Activated CD4-positive, alpha-beta T cell treated with anti-CD3 and anti-CD28 coated beads, Interleukin-2, amount 10 ng/mL, durations not matched to agents 24 days and 14 days (primary cell): Measurements from ENCODE around the gene SYNE2. TPM values are rescaled to one million over a fixed set of nuclear protein-coding genes. Genes with fewer than 3 reads are reported as not detected.

ENCODE experiments used
- DNase-seq: peaks from one replicate; pipeline ENCODE4 v3.0.0; 2022
- H3K27ac Mint-ChIP-seq: one replicate; pipeline ENCODE4 v1.8.0; 2022; ENCODE audit warnings: mild to moderate bottlenecking, mixed read lengths
- H3K27me3 Mint-ChIP-seq: one replicate; pipeline ENCODE4 v1.8.0; 2022; ENCODE audit warnings: mixed read lengths
- H3K36me3 Mint-ChIP-seq: one replicate; pipeline ENCODE4 v1.8.0; 2022; ENCODE audit warnings: low read depth, mild to moderate bottlenecking, mixed read lengths
- H3K4me1 Mint-ChIP-seq: one replicate; pipeline ENCODE4 v1.8.0; 2021; ENCODE audit warnings: mixed read lengths
- H3K4me3 Mint-ChIP-seq: one replicate; pipeline ENCODE4 v1.8.0; 2022; ENCODE audit warnings: mild to moderate bottlenecking, moderate library complexity, mixed read lengths
- H3K9me3 Mint-ChIP-seq: one replicate; pipeline ENCODE4 v1.8.0; 2021; ENCODE audit warnings: mixed read lengths
- intact Hi-C: fragments of 100-400 bp; cut with micrococcal nuclease; formaldehyde crosslinking; loops from one replicate; pipeline ENCODE4 v1.15.1; 2023
- total RNA-seq: library from RNA; stranded (reverse); gene quantifications from 2 replicates; pipeline ENCODE4 v1.2.3, GENCODE V29; 2022

The SYNE2 gene
- total RNA-seq, 1 donor from 2014 or later, result 22.4 TPM

DNA sequence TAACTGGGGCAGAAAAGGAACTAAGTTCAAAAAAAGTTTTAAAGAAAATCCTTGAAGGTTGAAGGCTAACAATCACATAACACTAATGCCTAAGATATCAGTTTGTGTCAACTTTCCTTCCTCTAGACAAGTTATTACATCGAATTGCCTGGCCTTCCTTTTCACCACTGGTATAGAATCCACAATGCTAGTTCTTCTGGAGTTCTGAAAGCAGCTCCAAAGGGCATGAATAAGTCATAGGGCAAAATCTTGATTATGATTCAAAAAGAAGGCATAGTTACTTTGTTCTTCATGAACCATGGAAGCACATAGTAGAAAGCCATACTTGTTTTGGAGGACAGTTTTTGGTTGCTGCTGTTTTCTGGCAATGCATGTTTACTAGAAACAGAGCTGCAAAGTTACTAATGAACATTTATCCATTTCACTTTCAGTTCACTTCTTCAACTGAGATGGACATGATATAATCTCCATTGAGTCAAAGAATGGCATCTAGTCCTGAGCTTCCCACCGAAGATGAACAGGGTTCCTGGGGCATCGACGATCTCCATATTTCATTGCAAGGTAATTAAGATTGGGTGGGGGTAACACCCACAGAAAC, 56.0 kb downstream of the SYNE2 start:
- Mint-ChIP-seq H3K36me3 (peaks cover 16% of the 10 kb centered on the region), H3K9me3 (no peaks in the 10 kb centered on the region), H3K4me1 (peaks cover 28% of the 10 kb centered on the region), H3K4me3 (peak overlapping the region; percentile 38), H3K27ac (no peak overlapping the region), H3K27me3 (no peaks in the 10 kb centered on the region)
- intact Hi-C loops, result no loop called here
- DNase-seq, result no peak

GRCh38 chr14:63909984-63910383, 57.2 kb downstream of the SYNE2 start:
- Mint-ChIP-seq H3K9me3 (no peaks in the 10 kb centered on the region), H3K27ac (no peak overlapping the region), H3K4me1 (peaks cover 25% of the 10 kb centered on the region), H3K27me3 (no peaks in the 10 kb centered on the region), H3K36me3 (peaks cover 20% of the 10 kb centered on the region), H3K4me3 (no peak overlapping the region)
- intact Hi-C loops, result no loop called here
- no peak for DNase-seq

GRCh38 chr14:63910583-63911363, 58.0 kb downstream of the SYNE2 start:
- Mint-ChIP-seq H3K4me3 (no peak overlapping the region), H3K27ac (peak overlapping the region; percentile 17)
- intact Hi-C loops, result no loop called here

DNA sequence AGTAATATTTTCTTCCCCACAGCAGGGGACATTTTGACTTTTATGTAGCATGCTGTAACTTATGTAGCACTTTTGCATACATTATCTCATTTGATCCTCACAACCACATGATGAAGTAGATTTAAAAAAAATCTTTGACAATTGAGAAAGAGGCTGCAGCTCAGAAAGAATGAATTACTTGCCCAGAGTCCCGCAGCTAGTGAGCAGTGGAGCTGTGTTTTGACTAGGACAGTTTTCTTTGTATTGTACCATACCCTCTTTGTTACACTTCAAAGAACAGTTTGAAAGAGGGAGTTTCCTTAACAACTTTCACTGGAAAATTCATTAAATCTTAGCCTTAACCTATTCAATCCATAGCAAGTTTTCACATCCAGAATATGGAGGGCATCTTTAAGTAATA, 58.6 kb downstream of the SYNE2 start:
- Mint-ChIP-seq H3K27ac (no peak overlapping the region), H3K4me1 (peaks cover 25% of the 10 kb centered on the region), H3K9me3 (no peaks in the 10 kb centered on the region), H3K36me3 (peaks cover 20% of the 10 kb centered on the region), H3K27me3 (no peaks in the 10 kb centered on the region), H3K4me3 (no peak overlapping the region)
- DNase-seq, result no peak
- intact Hi-C loops, result no loop called here

More at GRCh38 chr14:63910583-63911363, 58.0 kb downstream of the SYNE2 start:
- Mint-ChIP-seq H3K9me3 (no peaks in the 10 kb centered on the region), H3K4me1 (peaks cover 25% of the 10 kb centered on the region), H3K27me3 (no peaks in the 10 kb centered on the region), H3K36me3 (peaks cover 18% of the 10 kb centered on the region)
- DNase-seq, result no peak

DNA sequence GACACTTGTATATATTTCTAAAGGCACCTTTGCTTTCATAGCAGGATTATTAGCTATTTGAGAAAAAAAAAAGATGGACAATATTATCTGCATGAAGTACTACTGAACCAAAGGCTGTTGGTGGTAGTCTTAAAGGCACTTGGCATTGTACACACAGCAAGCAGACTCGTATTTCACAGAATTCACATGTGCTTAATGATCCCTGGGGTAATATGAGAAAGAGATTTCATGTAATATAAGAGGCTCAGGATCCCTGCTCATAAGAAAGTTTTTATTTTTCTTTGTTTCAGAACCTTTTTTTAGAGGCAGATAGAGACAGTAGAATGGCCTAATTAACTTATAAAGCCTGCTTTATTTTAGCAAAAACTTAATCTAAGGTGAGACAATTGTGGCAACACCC, 59.5 kb downstream of the SYNE2 start:
- peaks cover 20% of the 10 kb centered on the region for H3K36me3 Mint-ChIP-seq
- no peaks in the 10 kb centered on the region for H3K27me3 Mint-ChIP-seq
- no peak overlapping the region for H3K4me3 Mint-ChIP-seq
- peaks cover 25% of the 10 kb centered on the region for H3K4me1 Mint-ChIP-seq
- H3K27ac Mint-ChIP-seq, result no peak overlapping the region
- no peaks in the 10 kb centered on the region for H3K9me3 Mint-ChIP-seq
- no peak for DNase-seq
- intact Hi-C loops, result no loop called here

GRCh38 chr14:63918411-63918810, 65.6 kb downstream of the SYNE2 start:
- Mint-ChIP-seq H3K9me3 (no peaks in the 10 kb centered on the region), H3K4me3 (no peak overlapping the region), H3K36me3 (peaks cover 13% of the 10 kb centered on the region), H3K4me1 (peaks cover 3% of the 10 kb centered on the region), H3K27me3 (no peaks in the 10 kb centered on the region), H3K27ac (no peak overlapping the region)
- intact Hi-C loops, result no loop called here
- DNase-seq, result no peak

- no peak overlapping the region for H3K27ac Mint-ChIP-seq
- no peak overlapping the region for H3K4me3 Mint-ChIP-seq
- intact Hi-C loops, result no loop called here
- H3K4me1 Mint-ChIP-seq, result no peaks in the 10 kb centered on the region
- peaks cover 24% of the 10 kb centered on the region for H3K36me3 Mint-ChIP-seq
- H3K9me3 Mint-ChIP-seq, result peaks cover 8% of the 10 kb centered on the region
- H3K27me3 Mint-ChIP-seq, result no peaks in the 10 kb centered on the region
- DNase-seq, result no peak
Observed at GRCh38 chr14:63922696-63923421, 70.1 kb downstream of the SYNE2 start.

- Mint-ChIP-seq H3K27ac (no peak overlapping the region), H3K27me3 (no peaks in the 10 kb centered on the region), H3K36me3 (peaks cover 27% of the 10 kb centered on the region), H3K9me3 (peaks cover 8% of the 10 kb centered on the region), H3K4me3 (no peak overlapping the region), H3K4me1 (no peaks in the 10 kb centered on the region)
- DNase-seq, result no peak
- intact Hi-C loops, result no loop called here
Observed at GRCh38 chr14:63923422-63923752, 70.6 kb downstream of the SYNE2 start.

- intact Hi-C loops, result no loop called here
- Mint-ChIP-seq H3K4me1 (no peaks in the 10 kb centered on the region), H3K9me3 (peaks cover 8% of the 10 kb centered on the region), H3K27me3 (no peaks in the 10 kb centered on the region), H3K27ac (no peak overlapping the region), H3K36me3 (peaks cover 26% of the 10 kb centered on the region), H3K4me3 (no peak overlapping the region)
- DNase-seq, result no peak
Observed at GRCh38 chr14:63924375-63924774, 71.6 kb downstream of the SYNE2 start.

DNA sequence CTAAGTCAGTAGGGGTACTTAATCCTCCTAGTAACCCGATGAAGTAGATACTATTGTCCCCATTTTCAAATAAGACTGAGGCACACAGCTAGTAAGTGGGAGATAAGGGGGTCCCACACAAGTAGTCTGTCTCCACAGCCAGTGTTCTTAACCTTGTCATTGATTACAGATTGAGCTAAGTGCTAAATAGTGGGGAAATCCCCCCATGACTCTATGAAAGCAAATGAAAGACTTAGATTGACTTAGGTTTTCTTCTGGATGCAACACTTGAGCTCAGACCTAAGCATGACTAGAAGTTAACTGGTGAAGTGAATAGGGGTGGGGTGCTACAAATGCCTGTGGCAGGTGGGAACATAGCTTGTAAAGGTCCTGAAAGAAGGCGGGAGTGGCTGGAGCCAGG, 73.8 kb downstream of the SYNE2 start:
- no peak overlapping the region for H3K27ac Mint-ChIP-seq
- H3K4me3 Mint-ChIP-seq, result no peak overlapping the region
- intact Hi-C loops, result no loop called here
- peaks cover 8% of the 10 kb centered on the region for H3K9me3 Mint-ChIP-seq
- no peaks in the 10 kb centered on the region for H3K4me1 Mint-ChIP-seq
- H3K27me3 Mint-ChIP-seq, result no peaks in the 10 kb centered on the region
- peaks cover 33% of the 10 kb centered on the region for H3K36me3 Mint-ChIP-seq
- DNase-seq, result no peak

DNA sequence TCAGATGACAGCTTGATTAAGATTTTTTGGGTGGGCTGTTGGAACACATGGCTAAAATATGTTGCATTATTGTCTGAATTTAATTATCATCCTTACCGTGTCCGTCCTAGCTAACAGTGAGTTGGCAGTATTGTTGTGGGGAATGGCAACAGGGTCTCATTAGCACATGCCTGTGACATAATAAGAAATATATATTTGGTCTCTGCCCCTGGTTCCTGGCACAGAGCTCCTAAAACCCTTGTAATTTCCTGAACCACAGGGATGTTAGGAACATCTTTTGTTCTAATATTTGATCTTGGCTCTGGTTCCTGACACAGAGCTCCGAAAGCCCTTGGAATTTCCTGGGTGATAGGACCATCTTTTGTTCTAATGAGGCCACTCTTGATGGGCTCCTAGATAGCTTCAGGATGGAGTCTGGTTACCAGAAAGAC, 76.0 kb downstream of the SYNE2 start:
- Mint-ChIP-seq H3K36me3 (peaks cover 29% of the 10 kb centered on the region), H3K4me1 (peaks cover 12% of the 10 kb centered on the region), H3K27me3 (no peaks in the 10 kb centered on the region), H3K27ac (no peak overlapping the region), H3K9me3 (peaks cover 8% of the 10 kb centered on the region), H3K4me3 (no peak overlapping the region)
- intact Hi-C loops, result no loop called here
- no peak for DNase-seq

GRCh38 chr14:63933110-63933509, 80.3 kb downstream of the SYNE2 start:
- peaks cover 9% of the 10 kb centered on the region for H3K36me3 Mint-ChIP-seq
- H3K9me3 Mint-ChIP-seq, result no peaks in the 10 kb centered on the region
- peak; percentile 75 for DNase-seq
- intact Hi-C loops, result loop anchor here (5.0 kb wide), 1 partner anchor 81 kb away; the partner anchor contains the start of gene SYNE2
- H3K4me3 Mint-ChIP-seq, result peak overlapping the region; percentile 40
- H3K4me1 Mint-ChIP-seq, result peaks cover 16% of the 10 kb centered on the region
- peak overlapping the region; percentile 70 for H3K27ac Mint-ChIP-seq
- no peaks in the 10 kb centered on the region for H3K27me3 Mint-ChIP-seq

DNA sequence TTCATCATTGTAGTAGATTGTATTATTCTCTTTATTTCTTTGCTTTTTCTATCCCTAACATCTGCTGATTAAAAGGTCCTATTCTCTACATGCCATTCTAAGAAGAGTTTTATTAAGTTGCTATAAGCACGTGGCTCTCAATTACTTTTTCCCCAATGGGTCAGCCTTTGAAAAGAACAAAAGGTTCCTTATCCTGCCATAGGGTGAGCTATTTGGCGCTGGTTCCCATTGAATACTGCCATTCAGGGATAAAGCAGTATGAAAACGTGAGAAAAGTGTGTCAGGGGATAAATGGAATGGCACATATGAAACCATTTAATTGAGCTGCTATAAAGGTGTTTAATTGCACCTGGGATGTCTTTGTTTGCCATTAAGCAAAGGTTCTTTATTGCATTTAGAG, 80.9 kb downstream of the SYNE2 start:
- Mint-ChIP-seq H3K4me3 (peak overlapping the region; percentile 40), H3K27ac (no peak overlapping the region), H3K9me3 (no peaks in the 10 kb centered on the region), H3K27me3 (no peaks in the 10 kb centered on the region), H3K36me3 (peaks cover 7% of the 10 kb centered on the region), H3K4me1 (peaks cover 16% of the 10 kb centered on the region)
- DNase-seq, result no peak
- intact Hi-C loops, result loop anchor here (5.0 kb wide), 1 partner anchor 81 kb away; the partner anchor contains the start of gene SYNE2
